ENCODE data around the gene PARP15. TPM values are rescaled to one million over a fixed set of nuclear protein-coding genes. Genes with fewer than 3 reads are reported as not detected.

Gene PARP15
- total RNA-seq, 4 donors from 2014 or later, result 1.2 to 10.3 (median 4.2) TPM

DNA sequence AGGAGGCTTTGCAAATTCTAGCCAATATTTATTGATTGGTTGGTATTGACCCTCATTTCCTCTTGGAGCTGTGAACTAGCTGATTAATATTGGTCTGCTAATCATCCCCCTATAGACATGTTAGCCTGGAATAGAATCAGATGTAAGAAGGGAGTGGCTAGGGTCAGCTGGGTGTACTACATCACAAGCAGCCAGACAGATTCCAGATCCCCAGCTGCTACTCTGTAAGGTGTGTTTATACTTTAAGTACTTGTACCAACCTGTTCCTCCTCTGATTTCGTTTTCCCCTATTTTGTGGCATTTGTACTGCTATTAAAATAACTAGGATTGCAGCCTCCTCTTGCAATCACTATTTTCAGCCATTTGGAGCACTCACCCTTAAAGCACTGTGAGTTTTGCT, 49.9 kb downstream of the PARP15 start:
- in situ Hi-C loops (cut with MboI; ENCODE audit: low pct_ligation_motif_present in 1 of 4, low pct_unique_long_range_greater_than_20kb in 1 of 4, low sequenced_read_pairs in 3 of 4), result no loop called here
- Histone ChIP-seq H3K27ac (no peak overlapping the region), H3K36me3 (no peaks in the 10 kb centered on the region), H3K4me1 (no peaks in the 10 kb centered on the region), H3K9me3 (no peaks in the 10 kb centered on the region), H3K27me3 (no peaks in the 10 kb centered on the region), H3K4me3 (no peak overlapping the region)
- DNase-seq, result no peak
- no peak for TF ChIP-seq POLR2A (IDR thresholded peaks at IDR 0.05)
- no peak for TF ChIP-seq POLR2AphosphoS5 (IDR thresholded peaks at IDR 0.05)
- TF ChIP-seq, protein P1, sequence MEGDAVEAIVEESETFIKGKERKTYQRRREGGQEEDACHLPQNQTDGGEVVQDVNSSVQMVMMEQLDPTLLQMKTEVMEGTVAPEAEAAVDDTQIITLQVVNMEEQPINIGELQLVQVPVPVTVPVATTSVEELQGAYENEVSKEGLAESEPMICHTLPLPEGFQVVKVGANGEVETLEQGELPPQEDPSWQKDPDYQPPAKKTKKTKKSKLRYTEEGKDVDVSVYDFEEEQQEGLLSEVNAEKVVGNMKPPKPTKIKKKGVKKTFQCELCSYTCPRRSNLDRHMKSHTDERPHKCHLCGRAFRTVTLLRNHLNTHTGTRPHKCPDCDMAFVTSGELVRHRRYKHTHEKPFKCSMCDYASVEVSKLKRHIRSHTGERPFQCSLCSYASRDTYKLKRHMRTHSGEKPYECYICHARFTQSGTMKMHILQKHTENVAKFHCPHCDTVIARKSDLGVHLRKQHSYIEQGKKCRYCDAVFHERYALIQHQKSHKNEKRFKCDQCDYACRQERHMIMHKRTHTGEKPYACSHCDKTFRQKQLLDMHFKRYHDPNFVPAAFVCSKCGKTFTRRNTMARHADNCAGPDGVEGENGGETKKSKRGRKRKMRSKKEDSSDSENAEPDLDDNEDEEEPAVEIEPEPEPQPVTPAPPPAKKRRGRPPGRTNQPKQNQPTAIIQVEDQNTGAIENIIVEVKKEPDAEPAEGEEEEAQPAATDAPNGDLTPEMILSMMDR (IDR thresholded peaks at IDR 0.05), result no peak
- no peak for TF ChIP-seq EP300 (IDR thresholded peaks at IDR 0.05; ENCODE audit: low read depth)
- intact Hi-C loops (cut with DNase I; ENCODE audit: low total_unique reads), result no loop called here
- 17 to 32% methylated on average over 1 of the region's 1 CpG for WGBS, 2 donors (ENCODE audit: low coverage in 1 of 2)

DNA sequence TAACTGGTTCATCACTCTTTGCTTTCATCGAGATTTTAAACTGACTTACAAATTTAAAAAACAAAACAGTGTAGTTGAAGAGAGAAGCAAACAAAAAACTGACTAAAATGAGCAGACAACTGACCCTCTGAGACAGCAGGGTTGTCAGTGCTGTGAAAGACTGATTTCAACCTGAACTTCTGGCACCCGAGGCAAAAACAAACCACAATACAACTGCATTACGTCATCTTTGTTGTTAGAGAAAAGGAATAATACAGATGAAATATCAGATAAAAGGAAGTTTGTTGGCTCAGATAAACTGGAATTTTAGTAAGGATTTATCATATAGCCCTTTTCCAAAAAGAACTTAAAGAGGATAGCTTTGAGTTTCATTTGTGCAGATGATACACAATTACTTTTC, 51.1 kb downstream of the PARP15 start:
- DNase-seq, result no peak
- Histone ChIP-seq H3K27ac (no peak overlapping the region), H3K27me3 (no peaks in the 10 kb centered on the region), H3K36me3 (no peaks in the 10 kb centered on the region), H3K4me1 (no peaks in the 10 kb centered on the region), H3K4me3 (no peak overlapping the region), H3K9me3 (no peaks in the 10 kb centered on the region)
- 66 to 69% methylated on average over 3 of the region's 3 CpGs for WGBS, 2 donors (ENCODE audit: low coverage in 1 of 2)
- in situ Hi-C loops (cut with MboI; ENCODE audit: low pct_ligation_motif_present in 1 of 4, low pct_unique_long_range_greater_than_20kb in 1 of 4, low sequenced_read_pairs in 3 of 4) (no loop called here), intact Hi-C loops (cut with DNase I; ENCODE audit: low total_unique reads) (no loop called here)
- TF ChIP-seq EP300 (IDR thresholded peaks at IDR 0.05; ENCODE audit: low read depth) (no peak), POLR2AphosphoS5 (IDR thresholded peaks at IDR 0.05) (no peak), POLR2A (IDR thresholded peaks at IDR 0.05) (no peak)
- TF ChIP-seq, protein P1 (IDR thresholded peaks at IDR 0.05), result no peak

- in situ Hi-C loops (cut with MboI; ENCODE audit: low pct_ligation_motif_present in 1 of 4, low pct_unique_long_range_greater_than_20kb in 1 of 4, low sequenced_read_pairs in 3 of 4) (no loop called here), intact Hi-C loops (cut with DNase I; ENCODE audit: low total_unique reads) (no loop called here)
Measured at GRCh38 chr3:122629763-122630162, 52.3 kb downstream of the PARP15 start.

GRCh38 chr3:122635789-122636188, 58.3 kb downstream of the PARP15 start:
- Histone ChIP-seq H3K4me3 (no peak overlapping the region), H3K9me3 (no peaks in the 10 kb centered on the region), H3K27me3 (no peaks in the 10 kb centered on the region), H3K27ac (no peak overlapping the region), H3K4me1 (no peaks in the 10 kb centered on the region), H3K36me3 (no peaks in the 10 kb centered on the region)
- DNase-seq, result no peak
- in situ Hi-C loops (cut with MboI; ENCODE audit: low pct_ligation_motif_present in 1 of 4, low pct_unique_long_range_greater_than_20kb in 1 of 4, low sequenced_read_pairs in 3 of 4), result no loop called here
- TF ChIP-seq POLR2A (IDR thresholded peaks at IDR 0.05) (no peak), EP300 (IDR thresholded peaks at IDR 0.05; ENCODE audit: low read depth) (no peak), POLR2AphosphoS5 (IDR thresholded peaks at IDR 0.05) (no peak)
- TF ChIP-seq, protein P1 (IDR thresholded peaks at IDR 0.05), result no peak
- intact Hi-C loops (cut with DNase I; ENCODE audit: low total_unique reads), result no loop called here
- 78 to 81% methylated on average over 4 to 5 of the region's 5 CpGs for WGBS, 2 donors (ENCODE audit: low coverage in 1 of 2)

More at GRCh38 chr3:122629763-122630162, 52.3 kb downstream of the PARP15 start:
- no peak for TF ChIP-seq EP300 (IDR thresholded peaks at IDR 0.05; ENCODE audit: low read depth)
- TF ChIP-seq POLR2AphosphoS5 (IDR thresholded peaks at IDR 0.05), result no peak
- no peak for TF ChIP-seq POLR2A (IDR thresholded peaks at IDR 0.05)
- TF ChIP-seq, protein P1 (IDR thresholded peaks at IDR 0.05), result no peak
- Histone ChIP-seq H3K27me3 (no peaks in the 10 kb centered on the region), H3K4me1 (no peaks in the 10 kb centered on the region), H3K4me3 (no peak overlapping the region), H3K9me3 (no peaks in the 10 kb centered on the region), H3K36me3 (no peaks in the 10 kb centered on the region), H3K27ac (no peak overlapping the region)
- no peak for DNase-seq
- 91% methylated on average over 1 of the region's 1 CpG; no CpG with 5 or more reads in 1 of the 2 donors for WGBS, 2 donors (ENCODE audit: low coverage in 1 of 2)

All from transverse colon (tissue), 4 donors.